Right renal pelvis (tissue), 4 donors: ENCODE measurements around the gene CNRIP1. TPM values are rescaled to one million over a fixed set of nuclear protein-coding genes. Genes with fewer than 3 reads are reported as not detected.
"Not testable (repeated sequence)": the region's sequence is repeated elsewhere in the genome, so short reads cannot be mapped to it uniquely, and the experiment has no call there.

Experiments
- DNase-seq, 4 donors: peaks; one replicate each; pipeline ENCODE4 v3.0.0-alpha.2; 2013; ENCODE audit warnings: low read depth in 4 of 4, low spot score in 3 of 4, missing footprints in 1 of 4
- polyA plus RNA-seq, 4 donors: library from polyadenylated mRNA; unstranded; fragments of 120-200 nt; gene quantifications; one replicate each; pipeline ENCODE4 v1.2.1, GENCODE V29; 2013; ENCODE audit not compliant: insufficient read length in 4 of 4

The CNRIP1 gene
- polyA plus RNA-seq, 4 donors: 22.4 to 26.9 (median 25.0) TPM

- DNase-seq: no peak
These were observed 21.8 kb upstream of the CNRIP1 start for GRCh38 chr2:68341583-68341982.

GRCh38 chr2:68341062-68341329 lies 21.2 kb upstream of the CNRIP1 start:
- no peak for DNase-seq

- no peak for DNase-seq
These were observed 20.7 kb upstream of the CNRIP1 start for GRCh38 chr2:68340226-68341061.

GRCh38 chr2:68336192-68336591 lies 16.4 kb upstream of the CNRIP1 start:
- no peak for DNase-seq

DNA sequence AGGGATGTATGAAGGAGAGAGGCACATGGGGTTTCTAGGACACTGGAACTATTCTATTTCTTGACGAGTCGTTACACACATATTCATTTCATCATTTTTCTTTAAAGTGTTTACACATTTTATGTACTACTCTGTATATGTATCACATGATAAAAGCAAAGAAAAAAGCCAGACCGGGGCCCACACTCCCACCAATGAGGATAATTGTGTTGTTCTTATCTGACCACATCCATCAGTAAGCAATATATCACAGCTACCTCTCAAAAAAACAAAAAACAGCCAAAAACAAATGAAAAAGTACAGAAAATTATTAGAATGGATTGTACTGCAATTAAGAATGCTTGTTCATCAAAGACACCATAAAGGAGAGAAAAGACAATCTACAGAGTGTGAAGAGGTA lies 14.2 kb upstream of the CNRIP1 start:
- no peak for DNase-seq

- no peak for DNase-seq
These were observed 13.3 kb upstream of the CNRIP1 start for GRCh38 chr2:68333009-68333408.

DNA sequence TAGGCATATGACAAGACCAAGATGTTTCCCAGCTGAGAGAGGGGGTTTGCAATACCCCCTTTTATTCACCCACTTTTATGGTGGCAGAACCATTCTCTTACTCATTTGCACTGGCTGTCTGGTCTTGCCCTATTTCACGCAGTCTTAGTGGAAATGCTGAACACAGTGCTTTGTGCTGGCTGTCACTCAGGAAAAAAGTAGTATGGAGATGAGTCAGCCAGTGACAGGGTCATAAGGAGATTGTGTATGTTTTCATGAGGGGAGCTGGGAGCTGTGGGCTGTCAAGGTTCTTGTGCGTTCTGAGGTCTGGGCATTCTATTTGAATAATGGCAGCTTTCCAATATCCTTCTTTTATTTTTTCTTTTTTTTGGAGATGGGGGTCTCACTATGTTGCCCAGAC lies 10.9 kb upstream of the CNRIP1 start:
- no peak for DNase-seq

DNA sequence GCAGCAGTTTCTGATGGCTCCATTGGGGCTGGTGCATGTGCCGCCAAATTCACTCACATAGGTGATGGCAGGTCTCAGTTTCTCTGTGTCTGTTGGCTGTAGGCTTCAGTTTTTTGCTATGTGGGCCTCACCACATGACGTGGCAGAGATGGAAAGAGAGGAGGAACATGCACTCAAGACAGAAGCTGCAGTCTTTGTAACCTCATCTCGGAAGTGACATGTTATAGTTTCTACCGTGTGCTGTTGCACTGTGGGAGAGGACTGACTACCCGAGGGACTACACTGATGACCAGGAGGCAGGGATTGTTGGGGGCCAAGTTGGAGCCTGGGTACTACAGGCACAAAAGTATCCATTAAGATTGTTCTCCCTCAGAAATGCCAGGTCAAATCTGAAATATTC lies 9.2 kb upstream of the CNRIP1 start:
- no peak for DNase-seq

GRCh38 chr2:68325056-68325455 lies 5.3 kb upstream of the CNRIP1 start:
- DNase-seq: no peak

DNA sequence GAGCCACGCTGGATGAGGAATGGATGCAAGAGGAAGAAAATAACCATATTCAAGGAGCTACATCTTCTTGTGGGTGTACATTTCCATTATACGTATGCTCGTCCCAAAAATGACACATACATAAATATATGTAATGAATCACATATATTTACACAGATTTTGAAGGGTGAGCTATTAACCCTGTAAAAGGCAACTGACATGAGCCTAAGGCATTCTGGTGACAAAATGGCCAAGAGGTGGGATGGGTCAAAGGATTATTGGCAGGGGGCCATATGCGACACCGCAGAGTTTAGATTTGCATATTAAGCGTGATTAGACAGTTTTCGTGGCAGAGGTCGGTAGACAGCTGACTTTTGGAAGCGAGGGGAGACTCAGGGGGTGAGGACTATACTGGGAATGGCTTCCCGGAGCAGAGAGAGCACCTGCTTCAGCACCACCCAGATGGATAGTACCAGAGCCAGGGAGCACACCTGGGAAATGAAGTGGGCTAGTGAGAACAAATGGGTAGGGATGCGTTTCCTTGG lies 431 bp upstream of the CNRIP1 start:
- DNase-seq: peak; percentile 16 to 36 (median 28)

- peak in 1 of 4 donors; percentile 16 for DNase-seq
These were observed 793 bp downstream of the CNRIP1 start for GRCh38 chr2:68318914-68319397.

- DNase-seq: peak in 2 of 4 donors; percentile 1 to 4
These were observed 1.5 kb downstream of the CNRIP1 start for GRCh38 chr2:68317971-68318913.

DNA sequence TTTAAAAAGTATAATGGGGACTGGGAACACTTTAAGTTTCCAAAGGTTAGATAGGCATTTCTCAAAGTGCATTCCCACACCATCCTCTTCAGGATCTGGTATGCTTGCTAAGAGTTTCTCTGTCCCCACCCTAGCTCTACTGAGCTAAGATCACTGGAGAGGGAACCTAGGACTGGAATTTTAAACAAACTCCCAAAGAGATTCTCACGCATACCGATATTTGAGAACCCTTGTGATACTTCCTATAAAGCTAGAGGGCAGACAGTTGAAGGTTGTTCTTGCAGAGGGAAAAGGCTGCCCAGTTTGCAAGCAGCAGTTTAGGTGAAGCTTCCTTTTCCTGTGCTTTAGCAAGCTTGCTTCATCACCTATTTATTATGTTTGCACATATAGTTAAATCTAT lies 3.6 kb downstream of the CNRIP1 start:
- no peak for DNase-seq

DNA sequence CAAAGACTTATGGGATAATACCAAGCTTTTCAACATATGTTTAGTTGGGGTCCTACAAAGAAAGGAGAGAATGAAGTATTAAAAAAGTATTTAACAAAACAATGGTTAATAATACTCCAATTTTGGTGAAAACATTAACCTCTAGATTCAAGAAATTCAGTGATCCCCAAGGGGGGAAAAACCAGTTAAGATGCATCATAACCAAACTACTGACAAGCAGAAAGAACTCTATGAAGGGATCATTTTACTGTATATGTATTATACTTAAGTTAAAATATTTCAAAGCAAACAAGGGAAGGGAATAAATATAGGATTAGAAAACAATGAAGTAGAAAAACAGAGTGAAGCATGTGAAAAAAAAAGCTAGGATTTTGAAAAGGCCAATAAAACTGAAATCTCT lies 8.7 kb downstream of the CNRIP1 start:
- DNase-seq: no peak

GRCh38 chr2:68309426-68309825 lies 10.3 kb downstream of the CNRIP1 start:
- no peak for DNase-seq

- DNase-seq: not testable (repeated sequence)
These were observed 15.9 kb downstream of the CNRIP1 start for GRCh38 chr2:68303902-68304272.

DNA sequence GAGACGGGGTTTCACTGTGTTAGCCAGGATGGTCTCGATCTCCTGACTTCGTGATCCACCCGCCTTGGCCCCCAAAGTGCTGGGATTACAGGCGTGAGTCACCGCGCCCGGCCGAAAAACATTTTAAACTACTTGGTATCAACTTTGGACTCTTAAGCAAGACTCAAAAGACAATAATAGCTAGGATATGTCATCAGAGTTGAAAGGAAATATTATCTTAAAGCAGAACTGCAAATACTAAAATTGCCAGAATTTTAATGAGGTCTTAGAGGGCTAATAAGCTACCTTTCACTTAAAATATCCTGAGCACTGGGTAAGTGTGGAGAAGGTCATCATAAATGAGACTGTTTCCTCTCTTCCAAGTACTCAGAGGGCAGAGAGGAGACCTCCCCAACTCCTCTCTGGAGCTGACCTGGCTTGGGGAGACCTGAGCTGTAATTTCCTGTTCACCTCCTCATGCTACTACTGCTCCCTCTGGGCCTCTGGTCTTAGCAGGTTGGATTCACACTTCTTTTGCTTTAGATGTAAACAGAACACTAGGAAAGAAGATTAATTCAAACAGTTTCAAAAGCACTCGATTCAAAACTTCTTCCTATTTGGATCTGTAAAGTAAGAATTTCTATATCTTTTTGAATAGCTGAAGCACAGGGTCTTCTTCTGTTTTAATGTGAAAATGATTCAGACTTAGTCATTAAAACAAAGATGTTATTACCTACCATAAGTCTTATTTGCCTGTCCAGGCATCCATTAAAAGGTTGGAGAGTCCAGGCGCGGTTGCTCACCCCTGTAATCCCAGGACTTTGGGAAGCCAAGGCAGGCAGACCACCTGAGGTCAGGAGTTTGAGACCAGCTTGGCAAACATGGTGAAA lies 16.5 kb downstream of the CNRIP1 start:
- no peak for DNase-seq

DNA sequence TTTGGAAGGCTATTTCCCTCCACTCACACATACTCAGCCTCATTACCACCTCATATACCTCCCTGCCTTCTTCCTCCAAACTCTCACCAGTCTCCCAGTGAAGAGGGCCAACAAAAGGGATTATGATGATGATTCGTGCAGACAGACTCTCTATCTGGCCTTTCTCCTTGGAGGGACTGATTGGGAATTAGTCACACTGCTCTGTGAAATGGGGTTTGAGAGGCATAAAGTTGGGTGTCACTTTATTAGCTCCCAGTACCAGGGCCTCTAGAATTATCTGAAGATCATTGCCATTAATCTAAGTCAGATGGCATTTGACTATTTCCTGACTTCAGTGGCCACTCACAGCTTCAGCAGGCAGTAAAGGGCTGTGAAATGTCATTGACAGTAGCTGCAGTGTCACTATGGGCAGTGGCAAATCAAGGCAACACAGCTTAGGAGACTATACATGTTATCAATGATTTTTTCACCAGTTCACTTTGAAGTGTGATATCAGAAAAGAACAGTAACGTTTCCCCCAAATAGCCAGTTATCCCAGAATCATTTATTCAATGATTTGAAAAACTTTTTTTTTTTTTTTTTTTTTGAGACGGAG lies 17.4 kb downstream of the CNRIP1 start:
- DNase-seq: no peak

GRCh38 chr2:68295516-68295915 lies 24.2 kb downstream of the CNRIP1 start:
- DNase-seq: no peak

GRCh38 chr2:68294913-68295312 lies 24.8 kb downstream of the CNRIP1 start:
- no peak for DNase-seq
